Astrocyte of the spinal cord (primary cell): ENCODE results near the gene BCAS3.
"Not testable (repeated sequence)": the region's sequence is repeated elsewhere in the genome, so short reads cannot be mapped to it uniquely, and the experiment has no call there.

ENCODE experiments used
- DNase-seq: peaks from one replicate; pipeline ENCODE4 v3.0.0; 2011; ENCODE audit warnings: low read depth, low spot score
- H3K4me3 ChIP-seq: 2 replicates; pipeline ENCODE4 v1.5.1; 2011; ENCODE audit warnings: low read depth, mild to moderate bottlenecking, low read length, moderate library complexity
- in situ Hi-C: cut with HindIII; loops from 2 replicates; pipeline ENCODE4 v1.10.0; 2017; ENCODE audit warnings: low sequenced_read_pairs
- TF ChIP-seq, protein P1 (sequence below): IDR thresholded peaks from 2 replicates; pipeline ENCODE4 v1.5.1; 2012; ENCODE audit warnings: low read depth, mild to moderate bottlenecking, low read length, inconsistent platforms

Gene BCAS3

DNA sequence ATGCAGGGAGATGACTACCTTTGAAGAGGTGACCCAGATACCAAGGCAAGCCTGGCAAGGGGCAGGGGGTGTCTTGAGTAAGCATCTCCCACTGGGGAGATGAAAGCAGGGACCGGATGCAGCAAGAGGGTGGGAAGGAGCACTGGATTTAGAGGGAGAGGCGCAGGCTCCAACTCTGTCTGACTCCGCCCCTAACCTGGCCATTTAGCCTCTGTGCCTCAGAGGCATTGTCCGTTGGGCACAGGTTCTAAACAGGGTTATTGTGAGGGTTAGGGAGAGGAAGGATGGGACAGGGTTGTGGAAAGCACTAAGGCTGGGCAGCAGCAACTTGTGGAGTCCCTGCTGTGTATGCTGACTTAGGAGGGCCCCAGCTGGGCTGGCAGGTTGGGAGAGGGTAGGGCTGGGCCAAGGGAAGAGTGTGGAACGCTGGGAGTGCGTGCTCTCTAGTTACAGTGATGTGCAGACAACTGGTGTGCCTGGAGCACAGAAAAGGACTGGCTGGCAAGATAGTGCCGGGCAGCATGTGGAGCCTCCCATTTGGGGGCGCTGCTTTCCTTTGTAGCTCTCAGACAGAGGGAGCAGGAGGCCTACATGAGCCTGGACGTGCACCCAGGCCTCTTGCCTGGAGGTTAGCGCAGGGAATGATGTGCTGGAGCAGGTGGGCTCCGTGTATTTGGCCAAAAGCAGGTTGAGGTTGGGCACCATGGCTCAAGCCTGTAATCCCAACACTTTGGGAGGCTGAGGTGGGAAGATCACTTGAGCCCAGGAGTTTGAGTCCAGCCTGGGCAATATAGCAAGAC lies 748.2 kb downstream of the BCAS3 start:
- H3K4me3 ChIP-seq: no peak overlapping the region
- in situ Hi-C loops: no loop called here
- TF ChIP-seq, protein P1, sequence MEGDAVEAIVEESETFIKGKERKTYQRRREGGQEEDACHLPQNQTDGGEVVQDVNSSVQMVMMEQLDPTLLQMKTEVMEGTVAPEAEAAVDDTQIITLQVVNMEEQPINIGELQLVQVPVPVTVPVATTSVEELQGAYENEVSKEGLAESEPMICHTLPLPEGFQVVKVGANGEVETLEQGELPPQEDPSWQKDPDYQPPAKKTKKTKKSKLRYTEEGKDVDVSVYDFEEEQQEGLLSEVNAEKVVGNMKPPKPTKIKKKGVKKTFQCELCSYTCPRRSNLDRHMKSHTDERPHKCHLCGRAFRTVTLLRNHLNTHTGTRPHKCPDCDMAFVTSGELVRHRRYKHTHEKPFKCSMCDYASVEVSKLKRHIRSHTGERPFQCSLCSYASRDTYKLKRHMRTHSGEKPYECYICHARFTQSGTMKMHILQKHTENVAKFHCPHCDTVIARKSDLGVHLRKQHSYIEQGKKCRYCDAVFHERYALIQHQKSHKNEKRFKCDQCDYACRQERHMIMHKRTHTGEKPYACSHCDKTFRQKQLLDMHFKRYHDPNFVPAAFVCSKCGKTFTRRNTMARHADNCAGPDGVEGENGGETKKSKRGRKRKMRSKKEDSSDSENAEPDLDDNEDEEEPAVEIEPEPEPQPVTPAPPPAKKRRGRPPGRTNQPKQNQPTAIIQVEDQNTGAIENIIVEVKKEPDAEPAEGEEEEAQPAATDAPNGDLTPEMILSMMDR: no peak
- DNase-seq: no peak

DNA sequence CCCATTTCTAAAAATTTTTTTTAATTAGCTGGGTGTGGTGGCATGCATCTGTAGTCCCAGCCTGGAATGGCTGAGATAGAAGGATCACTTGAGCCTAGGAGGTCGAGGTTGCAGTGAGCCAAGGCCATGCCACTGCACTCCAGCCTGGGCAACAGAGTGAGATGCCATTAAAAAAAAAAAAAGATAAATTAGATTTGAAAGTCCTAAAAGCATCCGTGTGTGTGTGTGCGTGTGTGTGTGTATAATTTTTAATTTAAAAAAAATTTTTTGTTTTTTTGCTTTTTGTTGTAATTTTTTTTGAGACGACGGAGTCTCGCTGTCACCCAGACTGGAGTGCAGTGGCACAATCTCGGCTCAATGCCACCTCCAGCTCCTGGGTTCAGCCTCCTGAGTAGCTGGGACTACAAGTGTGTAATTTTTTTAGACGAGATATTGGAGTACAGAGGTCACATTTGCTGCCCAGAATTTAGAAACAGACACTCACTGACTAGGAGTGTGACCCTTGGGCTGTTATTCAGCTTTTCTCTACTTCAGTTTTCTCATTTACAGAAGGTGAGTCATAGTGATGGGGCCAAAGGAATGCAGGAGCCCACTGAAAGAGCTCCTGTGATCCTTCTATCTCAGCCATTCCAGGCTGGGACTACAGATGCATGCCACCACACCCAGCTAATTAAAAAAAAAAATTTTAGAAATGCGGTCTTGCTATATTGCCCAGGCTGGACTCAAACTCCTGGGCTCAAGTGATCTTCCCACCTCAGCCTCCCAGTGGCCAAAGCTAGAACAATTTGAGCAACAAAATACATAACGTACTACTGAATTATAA lies 749.0 kb downstream of the BCAS3 start:
- TF ChIP-seq, protein P1: no peak
- in situ Hi-C loops: no loop called here
- no peak overlapping the region for H3K4me3 ChIP-seq
- no peak for DNase-seq

DNA sequence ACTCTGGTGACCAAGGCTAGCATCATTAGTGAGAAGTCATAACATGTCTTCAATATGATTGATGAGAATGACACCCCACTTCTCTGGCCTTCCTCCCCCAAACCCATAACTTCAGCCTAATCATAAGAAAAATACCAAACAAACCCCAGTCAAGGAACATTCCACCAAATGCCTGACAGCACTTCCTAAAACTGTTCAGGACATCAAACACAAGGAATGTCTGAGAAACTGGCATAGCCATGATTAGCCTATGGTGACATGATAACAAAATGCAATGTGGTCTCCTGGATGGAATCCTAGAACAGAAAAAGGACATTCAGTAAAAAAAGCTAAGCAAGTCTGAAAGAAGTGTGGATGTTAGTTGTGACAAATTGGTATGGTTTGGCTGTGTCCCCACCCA lies 749.9 kb downstream of the BCAS3 start:
- TF ChIP-seq, protein P1: no peak
- H3K4me3 ChIP-seq: no peak overlapping the region
- no peak for DNase-seq
- in situ Hi-C loops: no loop called here

DNA sequence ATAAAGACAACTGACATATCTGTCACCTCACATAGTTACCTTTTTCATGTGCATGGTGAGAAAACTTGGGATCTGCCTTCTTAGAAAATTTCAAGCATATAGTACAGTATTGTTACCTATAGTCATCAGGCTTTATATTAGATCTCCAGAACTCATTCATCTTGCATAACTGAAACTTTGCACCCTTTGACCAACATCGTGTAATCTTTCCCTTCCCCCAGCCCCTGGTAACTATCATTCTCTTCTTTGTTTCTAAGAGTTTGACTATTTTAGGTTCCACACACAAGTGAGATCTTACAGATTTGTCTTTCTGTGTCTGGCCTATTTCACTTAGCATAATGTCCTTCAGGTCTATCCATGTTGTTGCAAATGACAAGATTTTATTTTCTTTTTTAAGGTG lies 751.6 kb downstream of the BCAS3 start:
- TF ChIP-seq, protein P1: no peak
- no peak for DNase-seq
- in situ Hi-C loops: no loop called here
- H3K4me3 ChIP-seq: no peak overlapping the region

DNA sequence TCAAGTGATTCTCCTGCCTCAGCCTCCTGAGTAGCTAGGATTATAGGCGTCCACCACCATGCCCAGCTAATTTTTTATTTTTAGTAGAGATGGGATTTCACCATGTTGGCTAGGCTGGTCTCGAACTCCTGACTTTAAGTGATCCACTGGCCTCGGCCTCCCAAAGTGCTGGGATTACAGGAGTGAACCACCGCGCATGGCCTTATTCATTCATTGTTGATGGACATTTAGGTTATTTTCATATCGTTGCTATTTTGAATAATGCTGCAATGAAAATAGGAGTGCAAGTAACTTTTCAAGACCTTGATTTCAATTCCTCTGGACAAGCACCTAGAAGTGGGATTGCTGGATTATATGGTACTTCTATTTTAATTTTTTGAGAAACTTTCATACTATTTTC lies 752.2 kb downstream of the BCAS3 start:
- in situ Hi-C loops, DNase-seq, H3K4me3 ChIP-seq: not testable (repeated sequence)

DNA sequence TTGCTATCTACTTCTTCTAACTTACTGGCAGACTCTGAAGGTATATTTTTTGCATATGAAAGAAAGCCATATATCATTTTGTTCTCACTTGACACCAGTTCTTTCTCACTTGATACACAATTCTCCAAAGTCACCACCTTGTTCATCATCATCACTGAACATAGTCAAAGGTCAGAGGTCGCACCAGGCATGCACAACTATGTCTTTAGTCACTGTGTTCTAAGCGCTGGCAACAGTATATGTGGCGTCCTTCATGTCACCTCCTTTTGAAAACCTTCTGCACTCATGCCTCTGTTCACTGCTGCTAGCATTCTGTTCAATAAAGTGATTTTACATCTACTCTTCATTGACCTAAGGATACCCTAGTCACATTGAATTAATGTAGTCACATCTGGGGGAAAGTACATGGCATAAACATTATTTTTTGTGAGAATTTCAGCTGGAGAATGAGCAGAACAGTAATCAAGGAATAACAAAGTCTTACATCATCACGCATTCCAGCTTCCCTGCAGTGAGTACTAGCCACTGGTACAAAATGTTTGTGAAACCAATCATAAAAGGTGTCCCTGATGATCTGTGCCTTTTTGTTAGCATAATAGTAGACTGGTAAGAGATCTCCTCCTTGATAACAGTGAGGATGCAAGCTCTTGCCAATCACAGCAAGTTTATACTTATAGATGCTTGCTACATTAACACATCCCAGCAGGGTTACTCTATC lies 754.1 kb downstream of the BCAS3 start:
- in situ Hi-C loops: no loop called here
- TF ChIP-seq, protein P1: no peak
- DNase-seq: peak; percentile 58
- H3K4me3 ChIP-seq: no peak overlapping the region
